ENCODE results near the gene CEP41. TPM values are rescaled to one million over a fixed set of nuclear protein-coding genes. Genes with fewer than 3 reads are reported as not detected.

The CEP41 gene
- total RNA-seq, 2 experiments from 2014 or later: 3.3 to 4.8 TPM

GRCh38 chr7:130486114-130486953 is 45.5 kb upstream of the CEP41 start:
- H3K4me1 Mint-ChIP-seq (ENCODE audit: low read depth): peaks cover 21% of the 10 kb centered on the region
- Histone ChIP-seq H3K27ac (ENCODE audit: low read depth in 1 of 2, low read length in 2 of 2) (no peak overlapping the region), H3K4me1 (ENCODE audit: insufficient read depth, low read length) (peaks cover 23% of the 10 kb centered on the region), H3K4me3 (ENCODE audit: low read length) (peak overlapping the region; percentile 72), H3K27me3 (ENCODE audit: control insufficient read depth in 1 of 2, insufficient read depth in 2 of 2, low read length in 2 of 2) (peaks cover 21 to 23% of the 10 kb centered on the region in 2 experiments), H3K9me3 (ENCODE audit: control insufficient read depth in 1 of 2, insufficient read depth in 1 of 2, low read length in 2 of 2) (peaks cover 0 to 4% of the 10 kb centered on the region in 2 experiments), H3K36me3 (ENCODE audit: insufficient read depth, low read length) (no peaks in the 10 kb centered on the region)
- peak overlapping the region; percentile 89 for H3K4me3 Mint-ChIP-seq
- ChIA-PET POLR2A (interaction anchor here (0.9 kb wide), 1 partner anchor 281 kb away, joined by 3 read pairs; the partner anchor contains the start of gene TMEM209), CTCF (interaction anchor here (0.6 kb wide), 1 partner anchor 246 kb away, joined by 6 read pairs; no protein-coding TSS in a partner anchor)
- no peaks in the 10 kb centered on the region for H3K9me3 Mint-ChIP-seq
- peaks cover 67% of the 10 kb centered on the region for H3K27me3 Mint-ChIP-seq
- ATAC-seq (ENCODE audit: poor library complexity) (peak; percentile 86), DNase-seq (peak; percentile 26 to 82 (median 44))
- intact Hi-C loops (cut with DNase I, micrococcal nuclease): loop anchor here (2.0 to 10.0 kb wide), 4 partner anchors 84 to 268 kb away; no protein-coding TSS in a partner anchor
- no peaks in the 10 kb centered on the region for H3K36me3 Mint-ChIP-seq (ENCODE audit: low read depth)
- peak; percentile 81 for TF ChIP-seq CTCF (IDR thresholded peaks at IDR 0.05)
- no peak overlapping the region for H3K27ac Mint-ChIP-seq

GRCh38 chr7:130485734-130486113 is 44.9 kb upstream of the CEP41 start:
- TF ChIP-seq CTCF (IDR thresholded peaks at IDR 0.05): no peak
- peaks cover 17% of the 10 kb centered on the region for H3K4me1 Mint-ChIP-seq (ENCODE audit: low read depth)
- peaks cover 63% of the 10 kb centered on the region for H3K27me3 Mint-ChIP-seq
- no peaks in the 10 kb centered on the region for H3K9me3 ChIP-seq (ENCODE audit: control insufficient read depth in 1 of 2, insufficient read depth in 1 of 2, low read length in 2 of 2)
- intact Hi-C loops (cut with DNase I, micrococcal nuclease): loop anchor here (2.0 to 10.0 kb wide), 4 partner anchors 83 to 269 kb away; no protein-coding TSS in a partner anchor
- no peaks in the 10 kb centered on the region for H3K36me3 ChIP-seq (ENCODE audit: insufficient read depth, low read length)
- ChIA-PET CTCF (interaction anchor here (0.6 kb wide), 1 partner anchor 88 kb away, joined by 3 read pairs; no protein-coding TSS in a partner anchor), POLR2A (no interaction called here)
- H3K36me3 Mint-ChIP-seq (ENCODE audit: low read depth): no peaks in the 10 kb centered on the region
- H3K27me3 ChIP-seq (ENCODE audit: control insufficient read depth in 1 of 2, insufficient read depth in 2 of 2, low read length in 2 of 2): peaks cover 17 to 22% of the 10 kb centered on the region in 2 experiments
- H3K9me3 Mint-ChIP-seq: no peaks in the 10 kb centered on the region
- H3K27ac ChIP-seq (ENCODE audit: low read depth in 1 of 2, low read length in 2 of 2): no peak overlapping the region
- peak overlapping the region; percentile 89 for H3K4me3 Mint-ChIP-seq
- H3K4me3 ChIP-seq (ENCODE audit: low read length): peak overlapping the region; percentile 72
- H3K4me1 ChIP-seq (ENCODE audit: insufficient read depth, low read length): peaks cover 17% of the 10 kb centered on the region
- ATAC-seq (ENCODE audit: poor library complexity) (no peak), DNase-seq (no peak)
- no peak overlapping the region for H3K27ac Mint-ChIP-seq

- intact Hi-C loops (cut with DNase I, micrococcal nuclease): loop anchor here (10.0 kb wide), 2 partner anchors 238 to 272 kb away; no protein-coding TSS in a partner anchor
Measured at GRCh38 chr7:130483031-130483430, 42.2 kb upstream of the CEP41 start.

More at GRCh38 chr7:130483031-130483430, 42.2 kb upstream of the CEP41 start:
- CTCF ChIA-PET: no interaction called here
- H3K9me3 ChIP-seq (ENCODE audit: control insufficient read depth in 1 of 2, insufficient read depth in 1 of 2, low read length in 2 of 2): no peaks in the 10 kb centered on the region
- no peaks in the 10 kb centered on the region for H3K36me3 Mint-ChIP-seq (ENCODE audit: low read depth)
- H3K9me3 Mint-ChIP-seq: no peaks in the 10 kb centered on the region
- no peaks in the 10 kb centered on the region for H3K36me3 ChIP-seq (ENCODE audit: insufficient read depth, low read length)
- H3K4me3 Mint-ChIP-seq: no peak overlapping the region
- peaks cover 43% of the 10 kb centered on the region for H3K27me3 Mint-ChIP-seq
- TF ChIP-seq CTCF (IDR thresholded peaks at IDR 0.05): no peak
- no peak overlapping the region for H3K4me3 ChIP-seq (ENCODE audit: low read length)
- no peak overlapping the region for H3K27ac Mint-ChIP-seq
- POLR2A ChIA-PET: no interaction called here
- peaks cover 17% of the 10 kb centered on the region for H3K4me1 Mint-ChIP-seq (ENCODE audit: low read depth)
- H3K4me1 ChIP-seq (ENCODE audit: insufficient read depth, low read length): peaks cover 16% of the 10 kb centered on the region
- DNase-seq: no peak
- no peak overlapping the region for H3K27ac ChIP-seq (ENCODE audit: low read depth in 1 of 2, low read length in 2 of 2)
- H3K27me3 ChIP-seq (ENCODE audit: control insufficient read depth in 1 of 2, insufficient read depth in 2 of 2, low read length in 2 of 2): peaks cover 17% of the 10 kb centered on the region in 2 experiments
- ATAC-seq (ENCODE audit: poor library complexity): no peak
